Upper lobe of left lung (tissue), 4 donors: ENCODE data around the gene CHCHD6.

Source experiments
- CTCF ChIP-seq, 6 experiments: fragments of 450-650 bp in 4 of 6; fragments of 200-600 bp in 2 of 6; sonication (generic) in 2 of 6; IDR thresholded peaks; one replicate each; pipeline ENCODE4 v1.5.1; 2016 to 2019; ENCODE audit warnings: antibody characterized with exemption in 6 of 6
- POLR2A ChIP-seq, 4 donors: fragments of 450-650 bp; IDR thresholded peaks; one replicate each; pipeline ENCODE4 v1.5.1; 2016 to 2017; ENCODE audit warnings: antibody characterized with exemption in 4 of 4, mild to moderate bottlenecking in 2 of 4

GRCh38 chr3:126928921-126929474 is 225.0 kb downstream of the CHCHD6 start:
- TF ChIP-seq CTCF (IDR thresholded peaks at IDR 0.05), result no peak
- TF ChIP-seq POLR2A (IDR thresholded peaks at IDR 0.05), result no peak
